SK-MEL-5 (cell line): ENCODE measurements around the gene AGRN. TPM values are rescaled to one million over a fixed set of nuclear protein-coding genes. Genes with fewer than 3 reads are reported as not detected.
"Not testable (repeated sequence)": the region's sequence is repeated elsewhere in the genome, so short reads cannot be mapped to it uniquely, and the experiment has no call there.

Experiments
- DNase-seq: peaks from one replicate; pipeline ENCODE4 v3.0.0-alpha.2; 2016; ENCODE audit warnings: low read depth, low spot score
- in situ Hi-C: cut with HindIII; loops from 2 replicates; pipeline ENCODE4 v1.10.0; 2016; ENCODE audit warnings: low sequenced_read_pairs, high pct_unique_total_duplicates, low pct_unique_long_range_greater_than_20kb
- total RNA-seq: library from RNA; depleted of rRNA; stranded (reverse); fragments of >200 nt; shearing (Covaris generic); gene quantifications from 2 replicates; pipeline ENCODE4 v1.2.3, GENCODE V29; 2014

Gene AGRN
- total RNA-seq, 1 experiment from 2014 or later, result 21.3 TPM

DNA sequence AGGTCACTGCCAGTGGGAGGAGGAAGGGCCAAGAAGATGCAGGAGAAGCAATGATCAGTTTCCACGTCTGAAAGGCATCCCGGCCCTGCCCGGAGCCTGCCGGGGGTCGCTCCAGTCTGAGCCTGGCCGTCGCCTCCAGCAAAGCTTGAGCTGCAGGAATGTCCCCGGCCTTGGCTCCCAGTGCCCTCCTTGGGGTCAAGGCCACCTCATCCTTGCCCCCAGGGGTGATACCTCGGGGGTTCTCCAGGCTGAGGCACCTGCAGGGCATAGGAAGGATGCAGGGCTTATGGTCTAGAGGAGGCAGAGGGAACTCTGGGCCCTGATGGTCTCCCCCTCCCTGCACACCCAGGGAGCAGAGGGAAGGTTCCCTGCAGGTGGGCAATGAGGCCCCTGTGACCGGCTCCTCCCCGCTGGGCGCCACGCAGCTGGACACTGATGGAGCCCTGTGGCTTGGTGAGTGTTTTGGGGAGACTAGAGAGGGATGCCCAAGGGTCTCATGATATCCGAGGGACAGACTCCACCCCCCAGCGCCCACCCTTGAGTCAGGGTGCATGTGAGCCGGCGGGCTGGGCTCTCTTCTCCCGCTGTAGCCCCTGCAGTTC lies 34.3 kb downstream of the AGRN start:
- in situ Hi-C loops, result no loop called here

GRCh38 chr1:1054971-1055370 lies 35.1 kb downstream of the AGRN start:
- DNase-seq, result no peak

More for the DNA sequence above, 34.3 kb downstream of the AGRN start:
- DNase-seq, result no peak

DNA sequence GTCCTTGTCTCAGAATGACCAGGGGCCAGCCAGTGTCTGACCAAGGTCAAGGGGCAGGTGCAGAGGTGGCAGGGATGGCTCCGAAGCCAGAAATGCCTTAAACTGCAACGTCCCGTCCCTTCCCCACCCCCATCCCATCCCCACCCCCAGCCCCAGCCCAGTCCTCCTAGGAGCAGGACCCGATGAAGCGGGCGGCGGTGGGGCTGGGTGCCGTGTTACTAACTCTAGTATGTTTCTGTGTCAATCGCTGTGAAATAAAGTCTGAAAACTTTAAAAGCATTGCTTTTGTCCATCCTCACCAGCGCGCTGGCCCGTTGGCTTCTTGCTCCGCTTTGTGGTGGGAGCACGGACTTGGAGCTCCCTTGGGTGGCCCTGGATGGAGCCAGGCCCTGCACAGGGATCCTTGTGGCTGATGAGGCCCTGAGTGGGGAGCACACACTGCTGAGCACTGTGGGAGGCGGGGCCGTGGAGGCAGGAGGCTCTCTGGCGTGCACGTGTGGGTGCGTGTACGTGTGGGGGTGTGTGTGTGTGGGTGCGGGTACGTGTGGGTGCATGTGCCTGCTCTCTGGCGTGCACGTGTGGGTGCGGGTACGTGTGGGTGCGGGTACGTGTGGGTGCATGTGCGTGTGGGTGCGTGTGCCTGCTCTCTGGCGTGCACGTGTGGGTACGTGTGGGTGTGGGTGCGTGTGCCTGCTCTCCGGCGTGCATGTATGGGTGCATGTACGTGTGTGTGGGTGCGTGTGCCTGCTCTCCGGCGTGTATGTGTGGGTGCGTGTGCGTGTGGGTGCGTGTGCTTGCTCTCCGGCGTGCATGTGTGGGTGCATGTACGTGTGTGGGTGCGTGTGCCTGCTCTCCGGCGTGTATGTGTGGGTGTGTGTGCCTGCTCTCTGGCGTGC lies 36.2 kb downstream of the AGRN start:
- in situ Hi-C loops, result no loop called here
- no peak for DNase-seq

More at GRCh38 chr1:1054971-1055370, 35.1 kb downstream of the AGRN start:
- in situ Hi-C loops, result no loop called here

GRCh38 chr1:1057769-1058087 lies 37.8 kb downstream of the AGRN start:
- DNase-seq, in situ Hi-C loops: not testable (repeated sequence)

DNA sequence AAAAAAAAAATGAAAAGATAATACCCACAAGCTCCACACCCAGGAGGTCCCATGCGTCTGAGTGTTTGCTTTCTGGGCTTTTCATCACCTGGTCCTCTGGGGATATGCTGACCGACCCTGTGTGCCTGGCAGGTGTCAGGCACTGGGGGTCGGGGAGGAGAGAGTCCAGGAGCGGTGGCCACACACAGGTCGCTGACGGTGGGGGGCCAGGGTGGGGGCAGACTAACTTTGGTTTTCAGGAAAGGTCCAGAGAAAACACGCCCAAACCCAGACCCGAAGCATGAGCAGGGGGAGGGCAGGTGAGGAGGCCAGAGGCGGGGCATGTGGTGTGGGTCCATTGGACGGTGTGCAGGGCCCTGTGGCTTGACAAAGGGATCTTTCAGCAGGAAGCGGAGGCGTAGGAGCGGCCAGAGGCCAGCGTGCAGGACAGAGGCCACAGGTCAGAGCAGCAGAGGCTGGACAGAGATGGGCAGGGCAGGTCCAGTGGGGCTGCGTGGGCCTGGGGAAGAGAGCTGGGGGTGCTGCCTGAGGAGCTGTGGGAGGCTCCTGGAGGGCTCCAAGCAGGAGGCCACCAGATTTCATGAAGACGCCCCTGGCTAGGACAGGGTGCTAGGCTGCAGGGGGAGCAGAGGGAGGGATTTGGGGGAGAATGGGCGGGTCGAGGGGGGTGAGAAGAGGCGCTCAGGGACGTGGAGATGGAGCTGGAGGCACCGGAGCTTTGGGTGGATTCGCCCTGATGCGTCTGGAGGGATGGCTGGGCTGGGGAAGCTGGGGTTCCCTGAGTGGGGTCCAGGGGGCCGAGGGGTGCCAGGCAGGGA lies 38.4 kb downstream of the AGRN start:
- in situ Hi-C loops, result no loop called here
- no peak for DNase-seq

DNA sequence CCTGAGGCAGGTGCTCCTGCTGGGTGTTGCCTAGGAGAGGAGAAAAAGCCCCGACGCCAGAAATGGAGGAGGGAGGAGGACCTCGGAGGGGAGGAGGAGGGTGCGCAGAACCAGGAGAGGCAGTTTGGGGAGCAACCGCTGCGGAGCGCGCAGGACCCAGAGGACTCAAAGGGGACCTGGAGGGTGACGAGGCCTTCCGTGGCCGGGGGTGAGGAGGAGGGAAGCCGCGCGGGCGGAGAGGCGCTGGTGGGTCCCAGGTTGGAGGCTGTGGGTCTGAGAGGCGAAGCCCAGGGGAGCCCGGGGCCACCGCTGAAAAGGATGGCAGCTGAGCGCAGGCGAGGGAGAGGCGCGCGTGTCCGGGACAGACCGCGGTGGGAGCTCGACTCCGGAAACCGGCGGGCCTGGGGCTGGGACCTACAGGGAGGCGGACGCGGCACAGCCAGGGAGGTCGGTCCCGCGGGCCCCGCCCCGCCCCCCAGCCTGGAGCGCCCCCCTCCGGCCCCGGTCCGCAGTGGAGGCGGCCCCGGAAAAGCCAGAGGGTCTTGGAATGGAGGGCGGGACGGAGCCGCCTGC lies 39.1 kb downstream of the AGRN start:
- peak; percentile 37 for DNase-seq
- in situ Hi-C loops, result no loop called here

- peak; percentile 71 for DNase-seq
- in situ Hi-C loops, result no loop called here
Measured at GRCh38 chr1:1059494-1060280, 39.8 kb downstream of the AGRN start.

- in situ Hi-C loops, result no loop called here
- no peak for DNase-seq
Measured at GRCh38 chr1:1060281-1061000, 40.5 kb downstream of the AGRN start.

DNA sequence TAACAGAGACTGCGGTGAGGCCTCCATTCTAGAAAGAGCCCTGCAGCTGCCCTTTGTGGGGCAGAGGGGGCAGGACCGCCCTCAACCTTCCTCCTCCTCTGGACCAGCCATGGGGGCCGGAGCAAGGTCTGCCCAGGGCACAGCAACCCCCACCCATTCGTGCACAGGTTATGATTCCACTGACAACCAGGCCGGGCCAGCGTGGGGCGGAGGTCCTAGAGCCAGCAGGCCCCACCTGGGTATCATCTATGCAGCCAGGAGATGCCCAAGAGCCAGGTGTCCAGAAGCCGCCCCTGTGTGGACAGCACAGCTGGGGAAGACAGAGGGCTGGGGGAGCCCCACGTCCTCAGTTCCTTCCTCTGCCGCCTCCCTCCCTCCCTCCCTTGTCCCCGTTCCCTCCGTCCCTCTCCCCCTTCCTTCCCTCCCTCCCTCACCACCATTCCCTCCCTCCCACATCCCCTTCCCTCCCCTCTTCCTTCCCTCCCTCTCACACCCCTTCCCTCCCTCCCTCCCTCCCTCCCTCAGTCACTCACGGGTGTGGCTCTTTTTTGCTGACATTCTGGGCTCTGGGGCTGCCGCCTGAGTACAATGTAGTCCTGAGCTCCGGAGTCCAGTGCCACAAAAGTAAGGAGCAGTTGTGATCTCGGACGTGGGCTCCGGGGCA lies 41.9 kb downstream of the AGRN start:
- no peak for DNase-seq
- in situ Hi-C loops, result no loop called here

GRCh38 chr1:1062348-1063163 lies 42.6 kb downstream of the AGRN start:
- in situ Hi-C loops, result no loop called here
- no peak for DNase-seq

DNA sequence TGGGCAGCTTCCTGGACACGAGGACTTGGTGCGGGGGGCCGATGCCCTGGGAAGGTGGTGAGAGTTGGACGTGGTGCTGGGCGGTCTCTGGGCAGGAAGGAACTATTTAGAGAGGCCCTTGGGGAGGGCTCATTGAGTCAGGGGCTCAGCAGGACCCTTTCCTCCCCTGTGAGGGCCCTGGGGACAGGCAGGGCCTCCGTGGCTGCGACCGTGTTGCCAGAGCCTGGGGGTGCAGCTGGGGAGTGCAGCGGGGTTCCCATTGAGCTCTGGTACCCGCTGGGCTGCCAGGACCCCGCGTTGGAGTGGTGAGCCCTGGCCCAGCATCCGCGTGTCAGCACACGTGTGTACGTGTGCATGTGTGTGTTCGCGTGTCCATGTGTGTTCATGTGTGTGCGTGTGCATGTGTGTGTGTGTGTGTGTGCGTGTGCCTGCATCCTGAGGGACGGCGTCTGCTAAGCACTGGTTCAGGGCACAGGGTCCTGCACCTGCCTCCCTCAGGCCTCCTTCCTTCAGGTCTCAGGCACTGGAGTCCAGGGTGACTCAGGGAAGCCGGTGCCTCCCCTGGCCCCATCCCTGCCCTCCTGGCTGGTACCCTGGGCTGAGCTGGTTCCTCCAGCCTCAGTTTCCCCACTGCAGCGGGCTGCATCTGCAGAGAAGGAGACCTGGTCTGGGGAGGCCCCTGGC lies 43.5 kb downstream of the AGRN start:
- DNase-seq, result no peak
- in situ Hi-C loops, result no loop called here

- in situ Hi-C loops, result no loop called here
Measured at GRCh38 chr1:1063945-1064831, 44.3 kb downstream of the AGRN start.

GRCh38 chr1:1065265-1065939 lies 45.5 kb downstream of the AGRN start:
- in situ Hi-C loops, result no loop called here
- no peak for DNase-seq

More at GRCh38 chr1:1063945-1064831, 44.3 kb downstream of the AGRN start:
- DNase-seq, result peak; percentile 61

DNA sequence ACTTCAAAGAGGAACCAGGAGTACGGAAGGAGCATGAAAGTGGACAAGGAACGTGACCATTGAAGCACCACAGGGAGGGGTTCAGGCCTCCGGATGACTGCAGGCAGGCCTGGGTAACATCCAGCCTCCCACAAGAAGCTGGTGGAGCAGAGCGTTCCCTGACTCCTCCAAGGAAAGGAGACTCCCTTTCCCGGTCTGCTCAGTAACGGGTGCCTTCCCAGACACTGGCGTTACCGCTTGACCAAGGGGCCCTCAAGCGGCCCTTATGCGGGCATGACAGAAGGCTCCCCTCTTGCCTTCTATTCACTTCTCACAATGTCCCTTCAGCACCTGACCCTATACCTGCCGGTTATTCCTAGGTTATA lies 46.0 kb downstream of the AGRN start:
- in situ Hi-C loops, DNase-seq: not testable (repeated sequence)
